MM.1S (cell line): ENCODE measurements around the gene CDT1.

ENCODE experiments used
- EZH2 ChIP-seq: fragments of 300-600 bp; sonication (generic); optimal IDR thresholded peaks from 2 replicates; pipeline ENCODE3; 2017; ENCODE audit warnings: low read depth, mild to moderate bottlenecking, antibody characterized with exemption, low read length, mixed read lengths
- EZH2phosphoT487 ChIP-seq: fragments of 300-600 bp; sonication (generic); IDR thresholded peaks from 2 replicates; pipeline ENCODE4 v1.6.1; 2018; ENCODE audit warnings: antibody characterized with exemption, low read length
- TF ChIP-seq, protein P1 (sequence below): fragments of 300-600 bp; sonication (generic); IDR thresholded peaks from 2 replicates; pipeline ENCODE4 v1.5.1; 2016; ENCODE audit warnings: antibody characterized with exemption, low read length, mixed read lengths

- TF ChIP-seq, protein P1, sequence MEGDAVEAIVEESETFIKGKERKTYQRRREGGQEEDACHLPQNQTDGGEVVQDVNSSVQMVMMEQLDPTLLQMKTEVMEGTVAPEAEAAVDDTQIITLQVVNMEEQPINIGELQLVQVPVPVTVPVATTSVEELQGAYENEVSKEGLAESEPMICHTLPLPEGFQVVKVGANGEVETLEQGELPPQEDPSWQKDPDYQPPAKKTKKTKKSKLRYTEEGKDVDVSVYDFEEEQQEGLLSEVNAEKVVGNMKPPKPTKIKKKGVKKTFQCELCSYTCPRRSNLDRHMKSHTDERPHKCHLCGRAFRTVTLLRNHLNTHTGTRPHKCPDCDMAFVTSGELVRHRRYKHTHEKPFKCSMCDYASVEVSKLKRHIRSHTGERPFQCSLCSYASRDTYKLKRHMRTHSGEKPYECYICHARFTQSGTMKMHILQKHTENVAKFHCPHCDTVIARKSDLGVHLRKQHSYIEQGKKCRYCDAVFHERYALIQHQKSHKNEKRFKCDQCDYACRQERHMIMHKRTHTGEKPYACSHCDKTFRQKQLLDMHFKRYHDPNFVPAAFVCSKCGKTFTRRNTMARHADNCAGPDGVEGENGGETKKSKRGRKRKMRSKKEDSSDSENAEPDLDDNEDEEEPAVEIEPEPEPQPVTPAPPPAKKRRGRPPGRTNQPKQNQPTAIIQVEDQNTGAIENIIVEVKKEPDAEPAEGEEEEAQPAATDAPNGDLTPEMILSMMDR = no peak
- TF ChIP-seq EZH2phosphoT487 (no peak), EZH2 (no peak)
These were observed 20.1 kb upstream of the CDT1 start for GRCh38 chr16:88783391-88784073.
